H1 (cell line): Measurements from ENCODE around the gene LOXHD1. TPM values are rescaled to one million over a fixed set of nuclear protein-coding genes. Genes with fewer than 3 reads are reported as not detected.

Experiments used
- CTCF ChIA-PET: fragments of 300-600 bp; sonication (Branson Sonifier 250); formaldehyde crosslinking; loops from one replicate; lab custom pipeline; 2021; ENCODE audit not compliant: partially characterized antibody; lab: Charles Lee
- POLR2A ChIA-PET: fragments of 300-600 bp; sonication (Branson Sonifier 250); formaldehyde crosslinking; loops from one replicate; lab custom pipeline; 2021; ENCODE audit warnings: inconsistent platforms; ENCODE audit not compliant: partially characterized antibody; lab: Charles Lee
- DNase-seq, 2 experiments: peaks; one replicate each; pipeline versions ENCODE4 v3.0.0 to v3.0.0-alpha.2; 2010 to 2022; ENCODE audit warnings: low spot score in 2 of 2, low read depth in 1 of 2, mixed read lengths in 1 of 2
- FAIRE-seq: peaks from 2 replicates; lab custom pipeline; 2011; peaks lifted over from hg19 to GRCh38; lab: Jason Lieb, UNC
- H2AFZ ChIP-seq: 2 replicates; pipeline ENCODE4 v1.8.1; 2012; ENCODE audit warnings: low read length, inconsistent platforms
- H2AK5ac ChIP-seq: 2 replicates; pipeline ENCODE4 v1.6.1; 2013; ENCODE audit warnings: low read depth, low read length
- H2BK120ac ChIP-seq: replicated peaks from 2 replicates; pipeline ENCODE3; 2013; ENCODE audit warnings: low read depth, low read length, inconsistent platforms
- H2BK12ac ChIP-seq: 2 replicates; pipeline ENCODE4 v1.6.1; 2013; ENCODE audit warnings: low read depth, low read length
- H2BK15ac ChIP-seq: 2 replicates; pipeline ENCODE4 v1.6.1; 2013; ENCODE audit warnings: low read length
- H2BK20ac ChIP-seq: 2 replicates; pipeline ENCODE4 v1.6.1; 2013; ENCODE audit warnings: low read length
- H2BK5ac ChIP-seq: 2 replicates; pipeline ENCODE4 v1.6.1; 2013; ENCODE audit warnings: low read depth, low read length
- H3K14ac ChIP-seq: 2 replicates; pipeline ENCODE4 v1.6.1; 2013; ENCODE audit warnings: inconsistent platforms; ENCODE audit not compliant: insufficient read length
- H3K18ac ChIP-seq: 2 replicates; pipeline ENCODE4 v1.6.1; 2013; ENCODE audit warnings: low read length; ENCODE audit errors: extremely low read depth
- H3K23ac ChIP-seq: 2 replicates; pipeline ENCODE4 v1.6.1; 2013; ENCODE audit warnings: inconsistent platforms; ENCODE audit not compliant: insufficient read length
- H3K23me2 ChIP-seq: 2 replicates; pipeline ENCODE4 v1.6.1; 2013; ENCODE audit warnings: low read depth, low read length
- H3K27ac ChIP-seq: 2 replicates; pipeline ENCODE4 v1.6.1; 2011; ENCODE audit warnings: low read depth, low read length, inconsistent platforms
- H3K27me3 ChIP-seq, 4 experiments: replicated peaks in 1 of 4; 1 replicate in 1 of 4; 2 replicates in 3 of 4; pipeline versions ENCODE4 v1.6.1 to v1.8.1; 2011 to 2013; ENCODE audit warnings: low read length in 3 of 4, mild to moderate bottlenecking in 3 of 4, inconsistent platforms in 2 of 4, mixed read lengths in 2 of 4, moderate library complexity in 1 of 4; ENCODE audit not compliant: control insufficient read depth in 3 of 4, insufficient read depth in 3 of 4; ENCODE audit errors: extremely low read depth in 1 of 4
- H3K36me3 ChIP-seq, 4 experiments: 2 replicates each; pipeline versions ENCODE4 v1.6.1 to v1.8.1; 2011 to 2013; ENCODE audit warnings: mild to moderate bottlenecking in 4 of 4, low read length in 3 of 4, moderate library complexity in 2 of 4, control low read depth in 1 of 4, inconsistent platforms in 1 of 4; ENCODE audit not compliant: insufficient read depth in 4 of 4, control insufficient read depth in 2 of 4
- H3K4ac ChIP-seq: replicated peaks from 2 replicates; pipeline ENCODE3; 2013; ENCODE audit warnings: low read length, low read depth, mixed read lengths, inconsistent platforms; ENCODE audit not compliant: insufficient read length
- H3K4me1 ChIP-seq, 4 experiments: replicated peaks in 1 of 4; 1 replicate in 1 of 4; 2 replicates in 3 of 4; pipeline versions ENCODE4 v1.6.1 to v1.8.1; 2011 to 2013; ENCODE audit warnings: low read length in 3 of 4, inconsistent platforms in 2 of 4, mixed read lengths in 1 of 4; ENCODE audit not compliant: insufficient read depth in 4 of 4, control insufficient read depth in 3 of 4
- H3K4me2 ChIP-seq, 2 experiments: 2 replicates each; pipeline versions ENCODE4 v1.6.1 to v1.8.1; 2011 to 2013; ENCODE audit warnings: low read depth in 2 of 2, low read length in 2 of 2, control low read depth in 1 of 2, inconsistent platforms in 1 of 2, mild to moderate bottlenecking in 1 of 2; ENCODE audit not compliant: insufficient read depth in 1 of 2
- H3K4me3 ChIP-seq, 4 experiments: fragments of 200-600, 300-600 bp in 1 of 4; sonication (generic), shearing (Covaris generic), sonication (Bioruptor Twin) in 1 of 4; 2 replicates each; pipeline versions ENCODE4 v1.5.1 to v1.8.1; 2011 to 2016; ENCODE audit warnings: low read length in 4 of 4, low read depth in 3 of 4, control low read depth in 2 of 4, inconsistent platforms in 2 of 4, mild to moderate bottlenecking in 2 of 4, mixed read lengths in 1 of 4, moderate library complexity in 1 of 4; ENCODE audit not compliant: insufficient read depth in 2 of 4; ENCODE audit errors: extremely low read depth in 1 of 4
- H3K56ac ChIP-seq: replicated peaks from 2 replicates; pipeline ENCODE3; 2013; ENCODE audit warnings: low read depth, mild to moderate bottlenecking, mixed read lengths, low read length, inconsistent platforms; ENCODE audit not compliant: insufficient read length
- H3K79me1 ChIP-seq: 2 replicates; pipeline ENCODE4 v1.6.1; 2013; ENCODE audit warnings: low read depth, low read length, control low read depth
- H3K79me2 ChIP-seq, 2 experiments: 2 replicates each; pipeline versions ENCODE4 v1.6.1 to v1.8.1; 2012 to 2013; ENCODE audit warnings: low read length in 2 of 2, mild to moderate bottlenecking in 2 of 2, inconsistent platforms in 1 of 2; ENCODE audit not compliant: insufficient read depth in 2 of 2, control insufficient read depth in 1 of 2
- H3K9ac ChIP-seq, 4 experiments: replicated peaks in 1 of 4; 1 replicate in 1 of 4; 2 replicates in 3 of 4; pipeline versions ENCODE4 v1.6.1 to v1.8.1; 2011 to 2013; ENCODE audit warnings: low read depth in 3 of 4, low read length in 3 of 4, control low read depth in 2 of 4, mild to moderate bottlenecking in 2 of 4, moderate library complexity in 2 of 4, inconsistent platforms in 1 of 4; ENCODE audit errors: extremely low read depth in 1 of 4
- H3K9me3 ChIP-seq, 2 experiments: 2 replicates each; pipeline versions ENCODE4 v1.6.1 to v1.8.1; 2012 to 2013; ENCODE audit warnings: mild to moderate bottlenecking in 2 of 2, moderate library complexity in 2 of 2, control low read depth in 1 of 2, inconsistent platforms in 1 of 2, low read depth in 1 of 2, low read length in 1 of 2, mixed read lengths in 1 of 2; ENCODE audit not compliant: insufficient read depth in 2 of 2
- H4K20me1 ChIP-seq, 2 experiments: replicated peaks in 1 of 2; 2 replicates each; pipeline versions ENCODE3 to v1.8.1; 2011 to 2013; ENCODE audit warnings: inconsistent platforms in 2 of 2, low read length in 2 of 2, mild to moderate bottlenecking in 1 of 2; ENCODE audit not compliant: insufficient read depth in 2 of 2, control insufficient read depth in 1 of 2
- H4K5ac ChIP-seq: 2 replicates; pipeline ENCODE4 v1.6.1; 2013; ENCODE audit warnings: low read length, low read depth, mixed read lengths, inconsistent platforms; ENCODE audit not compliant: insufficient read length
- H4K8ac ChIP-seq: 2 replicates; pipeline ENCODE4 v1.8.0; 2013; ENCODE audit warnings: mild to moderate bottlenecking, moderate library complexity, low read length, inconsistent platforms; ENCODE audit not compliant: insufficient read depth; ENCODE audit errors: extremely low read depth
- H4K91ac ChIP-seq: replicated peaks from 2 replicates; pipeline ENCODE3; 2013; ENCODE audit warnings: low read length, mixed read lengths, inconsistent platforms; ENCODE audit not compliant: insufficient read length
- EGR1 ChIP-seq: IDR thresholded peaks from 2 replicates; pipeline ENCODE4 v1.6.1; 2011; ENCODE audit warnings: low read depth, low read length, borderline replicate concordance
- SIN3A ChIP-seq, 2 experiments: IDR thresholded peaks in 1 of 2; conservative IDR thresholded peaks in 1 of 2; 2 replicates each; pipeline ENCODE4 v1.6.1; 2011 to 2012; ENCODE audit warnings: low read length in 2 of 2, improper control_type of control experiment in 1 of 2, low read depth in 1 of 2, mild to moderate bottlenecking in 1 of 2
- TEAD4 ChIP-seq: IDR thresholded peaks from 2 replicates; pipeline ENCODE4 v1.6.1; 2012; ENCODE audit warnings: low read depth, low read length, inconsistent platforms, mixed read lengths
- WGBS, 2 experiments: shearing (Covaris generic) in 1 of 2; methylation state at CpG; one replicate each; pipeline versions ENCODE4 v1.1.6 to v1.1.7; 2013 to 2015; ENCODE audit warnings: low lambda C conversion rate in 2 of 2, mixed read lengths in 2 of 2, inconsistent platforms in 1 of 2, low coverage in 1 of 2, missing lambda C conversion rate in 1 of 2; ENCODE audit not compliant: insufficient replicate concordance in 2 of 2, insufficient coverage in 1 of 2, insufficient read length in 1 of 2; ENCODE audit errors: extremely low coverage in 1 of 2, missing lambda C conversion rate in 1 of 2; 5-methylcytosine and 5-hydroxymethylcytosine counted together
- polyA plus RNA-seq, 7 experiments: library from polyadenylated mRNA; depleted of rRNA in 3 of 7; stranded (reverse) in 5 of 7; unstranded in 2 of 7; fragments of >200 nt in 5 of 7; fragments of 200-250 nt in 2 of 7; gene quantifications; 1 replicate in 5 of 7; 2 replicates in 1 of 7; 4 replicates in 1 of 7; pipeline versions ENCODE4 v1.2.1 to v1.2.3, GENCODE V29; 2011 to 2013; ENCODE audit warnings: missing spikeins in 2 of 7, mixed read lengths in 2 of 7
- total RNA-seq: library from RNA; stranded (reverse); fragmentation: NEBNext Ultra II Directional; extraction: Animal tissue kit (Norgen Biotek cat#: 25700); gene quantifications from 2 replicates; pipeline ENCODE4 v1.2.1, GENCODE V29; 2021

The LOXHD1 gene
- total and polyA plus RNA-seq, 2 of the 8 experiments (the other 6 are each of a cell fraction or from before 2014, with no cell fraction given), result 0.02 TPM; not detected in 1

DNA sequence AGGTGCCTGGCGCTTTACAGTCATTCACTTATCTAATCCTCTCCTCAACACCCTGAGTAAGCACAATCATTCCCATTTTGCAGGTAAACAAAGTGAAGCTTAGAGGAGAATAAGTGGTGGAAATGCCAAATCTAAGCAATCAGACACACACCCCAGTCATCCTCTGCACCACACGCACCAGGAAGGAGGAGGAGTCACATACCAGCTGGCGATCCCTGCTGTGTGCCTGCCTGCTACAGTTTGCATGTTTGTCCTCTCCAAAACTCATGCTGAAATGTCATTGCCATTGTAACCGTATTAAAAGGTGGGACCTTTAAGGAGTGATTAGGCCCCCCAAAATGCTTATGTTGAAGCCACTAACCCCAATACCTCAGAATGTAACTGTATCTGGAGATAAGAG, 93.7 kb downstream of the LOXHD1 start:
- peak; percentile 24 for FAIRE-seq
- H3K23me2 ChIP-seq, result no peaks in the 10 kb centered on the region
- CTCF ChIA-PET, result interaction anchor here (0.6 to 6.6 kb wide), 9 partner anchors 9 to 339 kb away, joined by 3 to 32 read pairs (median 4); no protein-coding TSS in a partner anchor

More for the DNA sequence above, 93.7 kb downstream of the LOXHD1 start:
- H3K14ac ChIP-seq, result no peak overlapping the region
- no peaks in the 10 kb centered on the region for H3K27me3 ChIP-seq
- H2BK15ac ChIP-seq, result no peak overlapping the region
- no peak overlapping the region for H3K23ac ChIP-seq
- H4K91ac ChIP-seq, result no peak overlapping the region
- no peak overlapping the region for H2BK12ac ChIP-seq
- 46% methylated on average over 4 of the region's 4 CpGs; no CpG with 5 or more reads in 1 of the 2 experiments for WGBS, 2 experiments
- H3K79me2 ChIP-seq, result no peaks in the 10 kb centered on the region
- no peak overlapping the region for H3K4me2 ChIP-seq
- H2AFZ ChIP-seq, result peak overlapping the region; percentile 45; the same call in 1 of the 2 replicates
- H2BK120ac ChIP-seq, result no peak overlapping the region
- no peak overlapping the region for H4K5ac ChIP-seq
- H2BK20ac ChIP-seq, result 0 out of 2 replicates have a peak overlapping the region, but pooled peaks have one; percentile 15
- H3K36me3 ChIP-seq, result no peaks in the 10 kb centered on the region
- no peak for TF ChIP-seq EGR1
- 0 out of 4 replicates have a peak, but pooled peaks of 1 of the 2 experiments have one; percentile 56 for TF ChIP-seq SIN3A (conservative IDR thresholded peaks at IDR 0.05 in 1 of 2, IDR thresholded peaks at IDR 0.05 in 1 of 2; ENCODE audit: low read depth in 1 of 2, low read length in 2 of 2)
- TF ChIP-seq TEAD4, result peak; percentile 78
- peaks cover 2 to 7% (median 5%) of the 10 kb centered on the region in 4 experiments; a peak in 6 of 7 replicates for H3K4me1 ChIP-seq
- no peak overlapping the region; a peak in 1 of 8 replicates for H3K4me3 ChIP-seq
- H3K4ac ChIP-seq, result no peak overlapping the region
- no peaks in the 10 kb centered on the region for H3K79me1 ChIP-seq
- no peak overlapping the region for H2AK5ac ChIP-seq
- no peak overlapping the region for H3K9ac ChIP-seq
- POLR2A ChIA-PET, result no interaction called here
- no peaks in the 10 kb centered on the region for H3K9me3 ChIP-seq
- H4K20me1 ChIP-seq, result no peaks in the 10 kb centered on the region
- H3K27ac ChIP-seq, result no peak overlapping the region
- no peak overlapping the region for H4K8ac ChIP-seq
- H3K56ac ChIP-seq, result no peak overlapping the region
- H2BK5ac ChIP-seq, result no peak overlapping the region
- DNase-seq, result peak in 1 of 2 experiments; percentile 3
- H3K18ac ChIP-seq, result no peak overlapping the region
